SK-N-SH treated with all-trans-retinoic acid at 6 μM for 48 hours (cell line): ENCODE data around the gene C12orf42.

ENCODE experiments used
- ATAC-seq: fragments of 200-7000 bp; cut with Tn5 transposase; 3 replicates; pipeline ENCODE4 v1.9.1; 2020; ENCODE audit warnings: mild to moderate bottlenecking, moderate library complexity
- ARNTL ChIP-seq: fragments of 450-650 bp; formaldehyde crosslinking; IDR thresholded peaks from 2 replicates; pipeline ENCODE4 v1.5.0; 2020; ENCODE audit warnings: low read depth, mild to moderate bottlenecking, moderate library complexity, borderline replicate concordance
- BACH2 ChIP-seq: fragments of 250-450 bp; sonication (Bioruptor Pico); IDR thresholded peaks from 2 replicates; pipeline ENCODE4 v1.9.0; 2021; ENCODE audit warnings: mild to moderate bottlenecking, borderline replicate concordance
- CREB5 ChIP-seq: fragments of 250-450 bp; sonication (Bioruptor Pico); IDR thresholded peaks from 2 replicates; pipeline ENCODE4 v1.5.1; 2020; ENCODE audit warnings: low read depth, mild to moderate bottlenecking, moderate library complexity
- CSDC2 ChIP-seq: fragments of 250-450 bp; sonication (Bioruptor Pico); IDR thresholded peaks from 2 replicates; pipeline ENCODE4 v1.5.0; 2020; ENCODE audit warnings: mild to moderate bottlenecking, moderate library complexity
- CSRNP3 ChIP-seq: fragments of 250-450 bp; sonication (Bioruptor Pico); IDR thresholded peaks from 2 replicates; pipeline ENCODE4 v1.5.1; 2021; ENCODE audit warnings: mild to moderate bottlenecking, moderate library complexity
- GLIS3 ChIP-seq: fragments of 250-450 bp; sonication (Bioruptor Pico); IDR thresholded peaks from 2 replicates; pipeline ENCODE4 v1.5.0; 2020; ENCODE audit warnings: mild to moderate bottlenecking, moderate library complexity
- ISL1 ChIP-seq: fragments of 250-450 bp; sonication (Bioruptor Pico); IDR thresholded peaks from 2 replicates; pipeline ENCODE4 v2.1.2; 2022; ENCODE audit warnings: mild to moderate bottlenecking, moderate library complexity
- PATZ1 ChIP-seq: fragments of 250-450 bp; sonication (Bioruptor Pico); IDR thresholded peaks from 2 replicates; pipeline ENCODE4 v1.8.0; 2020; ENCODE audit warnings: mild to moderate bottlenecking, moderate library complexity, borderline replicate concordance
- POU6F1 ChIP-seq: fragments of 250-450 bp; sonication (Bioruptor Pico); IDR thresholded peaks from 2 replicates; pipeline ENCODE4 v1.8.0; 2021; ENCODE audit warnings: low read depth, mild to moderate bottlenecking, moderate library complexity, borderline replicate concordance
- PPARA ChIP-seq: fragments of 250-450 bp; sonication (Bioruptor Pico); IDR thresholded peaks from 2 replicates; pipeline ENCODE4 v1.5.0; 2020; ENCODE audit warnings: mild to moderate bottlenecking, borderline replicate concordance
- RARB ChIP-seq: fragments of 250-450 bp; sonication (Bioruptor Pico); IDR thresholded peaks from 2 replicates; pipeline ENCODE4 v1.8.0; 2021; ENCODE audit warnings: mild to moderate bottlenecking, moderate library complexity
- TCF4 ChIP-seq: fragments of 250-450 bp; sonication (Bioruptor Pico); IDR thresholded peaks from 2 replicates; pipeline ENCODE4 v1.8.0; 2021; ENCODE audit warnings: mild to moderate bottlenecking, moderate library complexity, borderline replicate concordance
- TOX ChIP-seq: fragments of 250-450 bp; sonication (Bioruptor Pico); IDR thresholded peaks from 2 replicates; pipeline ENCODE4 v1.8.0; 2021; ENCODE audit warnings: mild to moderate bottlenecking, moderate library complexity, borderline replicate concordance
- TSHZ2 ChIP-seq: fragments of 250-450 bp; sonication (Bioruptor Pico); IDR thresholded peaks from 2 replicates; pipeline ENCODE4 v1.5.0; 2020; ENCODE audit warnings: mild to moderate bottlenecking, moderate library complexity
- ZFP3 ChIP-seq: fragments of 250-450 bp; sonication (Bioruptor Pico); IDR thresholded peaks from 2 replicates; pipeline ENCODE4 v1.5.0; 2020; ENCODE audit warnings: mild to moderate bottlenecking, moderate library complexity
- ZFP30 ChIP-seq: fragments of 450-650 bp; formaldehyde crosslinking; IDR thresholded peaks from 2 replicates; pipeline ENCODE4 v1.5.0; 2022; ENCODE audit warnings: mild to moderate bottlenecking, moderate library complexity
- ZNF70 ChIP-seq: fragments of 450-650 bp; formaldehyde crosslinking; IDR thresholded peaks from 2 replicates; pipeline ENCODE4 v1.5.0; 2020; ENCODE audit warnings: mild to moderate bottlenecking, moderate library complexity
- ZNF8 ChIP-seq: fragments of 450-650 bp; formaldehyde crosslinking; IDR thresholded peaks from 2 replicates; pipeline ENCODE4 v1.5.0; 2020; ENCODE audit warnings: mild to moderate bottlenecking, moderate library complexity

The C12orf42 gene

GRCh38 chr12:103462675-103463074 is 33.1 kb downstream of the C12orf42 start (continued):
- no peak for TF ChIP-seq TSHZ2 (CRISPR knock-in tag)
- TF ChIP-seq CSRNP3 (CRISPR knock-in tag), result no peak
- no peak for TF ChIP-seq RARB (CRISPR knock-in tag)
- TF ChIP-seq CREB5 (CRISPR knock-in tag), result no peak
- no peak for TF ChIP-seq GLIS3 (CRISPR knock-in tag)

GRCh38 chr12:103457471-103457870 is 38.3 kb downstream of the C12orf42 start:
- no peak for TF ChIP-seq PATZ1 (CRISPR knock-in tag)
- TF ChIP-seq ZNF8 (CRISPR knock-in tag), result no peak
- TF ChIP-seq CSDC2, result no peak
- no peak for TF ChIP-seq CSRNP3 (CRISPR knock-in tag)
- no peak for TF ChIP-seq ZFP30 (CRISPR knock-in tag)
- TF ChIP-seq ARNTL (CRISPR knock-in tag), result no peak
- TF ChIP-seq POU6F1 (CRISPR knock-in tag), result no peak
- TF ChIP-seq TSHZ2 (CRISPR knock-in tag), result no peak
- TF ChIP-seq CREB5 (CRISPR knock-in tag), result no peak
- no peak for TF ChIP-seq PPARA (CRISPR knock-in tag)
- TF ChIP-seq ZNF70 (CRISPR knock-in tag), result no peak
- no peak for TF ChIP-seq BACH2
- TF ChIP-seq ISL1 (CRISPR knock-in tag), result no peak
- no peak for TF ChIP-seq TOX (CRISPR knock-in tag)
- TF ChIP-seq RARB (CRISPR knock-in tag), result no peak
- TF ChIP-seq ZFP3, result no peak
- no peak for TF ChIP-seq TCF4 (CRISPR knock-in tag)
- TF ChIP-seq, all 23 proteins: peak for 0
- no peak for ATAC-seq
